NCI-H524 (cell line): Measurements from ENCODE around the gene OR1M1.
"Not testable (repeated sequence)": the region's sequence is repeated elsewhere in the genome, so short reads cannot be mapped to it uniquely, and the experiment has no call there.

Experiments used
- DNase-seq, 2 experiments: peaks; one replicate each; lab custom pipeline; 2025; lab: John Stamatoyannopoulos, UW

The OR1M1 gene, protein sequence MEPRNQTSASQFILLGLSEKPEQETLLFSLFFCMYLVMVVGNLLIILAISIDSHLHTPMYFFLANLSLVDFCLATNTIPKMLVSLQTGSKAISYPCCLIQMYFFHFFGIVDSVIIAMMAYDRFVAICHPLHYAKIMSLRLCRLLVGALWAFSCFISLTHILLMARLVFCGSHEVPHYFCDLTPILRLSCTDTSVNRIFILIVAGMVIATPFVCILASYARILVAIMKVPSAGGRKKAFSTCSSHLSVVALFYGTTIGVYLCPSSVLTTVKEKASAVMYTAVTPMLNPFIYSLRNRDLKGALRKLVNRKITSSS

DNA sequence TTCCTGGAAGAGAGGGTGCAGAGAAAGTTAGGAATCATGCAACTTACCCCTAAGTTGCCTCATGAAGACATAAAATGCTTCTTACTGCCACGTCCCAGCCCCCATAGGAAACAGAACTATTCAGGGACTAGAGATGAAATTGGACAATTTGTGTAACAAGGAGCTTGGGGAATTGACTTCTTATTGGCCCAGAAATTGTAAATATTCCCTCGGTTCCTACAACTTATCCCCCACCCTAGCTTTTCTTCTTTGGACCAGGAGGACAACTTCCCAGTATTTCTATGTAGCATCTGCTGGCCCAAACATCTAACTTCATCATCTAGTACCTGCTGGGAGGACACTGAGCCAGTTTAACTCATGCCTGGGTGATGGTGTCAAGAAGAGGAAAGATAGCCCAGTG lies at the start of gene OR1M1:
TSS of gene OR1M1 (plus strand) at position 301 of the 400 bp plus-strand sequence. CDS start 6,184 bp downstream, outside the sequence.
- no peak for DNase-seq

DNA sequence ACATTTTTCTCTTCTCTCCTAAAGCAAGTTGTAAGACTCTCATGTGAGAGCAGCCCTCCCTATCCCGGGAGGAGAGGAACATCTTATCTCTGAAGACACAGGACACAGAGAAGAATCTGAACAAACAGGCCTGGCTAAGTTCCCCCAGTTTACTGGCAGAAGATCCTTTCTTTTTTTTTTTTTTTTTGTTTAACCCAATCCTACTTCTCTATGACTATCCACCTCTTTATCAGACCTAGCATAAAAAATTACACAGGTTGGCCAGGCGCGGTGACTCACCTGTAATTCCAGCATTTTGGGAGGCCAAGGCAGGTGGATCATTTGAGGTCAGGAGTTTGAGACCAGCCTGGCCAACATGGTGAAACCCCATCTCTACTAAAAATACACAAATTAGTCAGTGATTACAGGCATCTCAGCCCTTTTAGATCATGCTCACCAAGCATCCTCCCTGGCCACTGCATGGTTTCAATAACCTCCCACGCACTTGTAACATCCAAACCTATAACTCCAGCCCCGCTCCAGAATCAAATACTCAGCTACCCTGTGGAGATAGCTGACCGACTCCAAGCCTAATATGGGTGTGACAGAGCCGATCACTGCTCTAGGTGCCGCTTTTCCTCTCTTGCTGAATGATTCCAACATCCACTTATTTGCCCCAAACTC lies 49.3 kb upstream of the OR1M1 start:
- DNase-seq: no peak

DNA sequence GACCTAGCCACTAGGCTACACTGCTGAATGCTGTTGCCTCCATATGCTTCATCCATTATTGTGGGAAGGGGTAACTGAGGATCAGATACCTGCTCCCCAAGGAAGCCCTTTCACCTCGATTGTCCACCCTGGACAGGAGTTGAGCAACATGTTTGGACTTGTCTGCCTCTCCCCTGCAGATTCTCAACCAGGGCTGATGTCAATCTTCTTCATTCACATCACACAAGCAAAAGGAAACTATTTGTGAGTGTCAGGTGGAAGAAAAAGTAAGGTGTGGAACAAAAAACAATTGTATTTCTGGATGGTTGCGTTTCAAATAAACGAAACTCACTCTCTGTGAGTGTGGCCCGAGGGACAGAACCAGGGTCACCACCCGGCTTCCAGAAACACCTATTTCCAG lies 47.1 kb upstream of the OR1M1 start:
- no peak for DNase-seq

DNA sequence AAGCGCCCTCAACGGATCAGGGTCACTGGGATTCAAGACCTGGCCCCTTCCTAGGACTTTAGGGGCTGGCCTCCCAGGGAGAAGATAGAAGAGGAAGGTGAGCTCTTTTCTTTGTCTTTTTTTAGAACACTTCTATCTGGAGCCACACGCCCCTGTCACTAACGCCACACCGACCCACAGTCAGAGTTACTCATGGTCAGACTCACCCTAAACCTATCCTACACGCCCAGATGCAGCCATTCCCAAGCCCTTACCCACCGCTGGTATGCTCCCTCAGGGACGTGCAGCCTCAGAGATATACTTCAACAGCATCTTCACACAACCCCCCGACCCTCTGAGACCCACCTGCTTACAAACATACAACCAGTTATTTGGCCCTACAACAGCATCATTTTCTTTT lies 46.7 kb upstream of the OR1M1 start:
- DNase-seq: no peak

DNA sequence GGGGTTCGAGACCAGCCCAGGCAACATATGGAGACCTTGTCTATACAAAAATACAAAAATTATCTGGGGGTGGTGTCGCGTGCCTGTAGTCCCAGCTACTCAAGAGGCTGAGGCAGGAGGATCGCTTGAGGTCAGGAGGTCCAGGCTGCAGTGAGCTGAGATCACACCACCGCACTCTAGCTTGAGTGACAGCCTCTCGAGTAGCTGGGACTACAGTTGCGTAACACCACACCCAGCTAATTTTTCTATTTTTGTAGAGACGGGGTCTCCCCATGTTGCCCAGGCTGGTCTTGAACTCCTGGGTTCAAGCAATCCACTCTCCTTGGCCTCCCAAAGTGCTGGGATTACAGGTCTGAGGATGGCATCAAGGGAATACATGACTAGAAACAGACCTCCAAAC lies 45.8 kb upstream of the OR1M1 start:
- no peak for DNase-seq

DNA sequence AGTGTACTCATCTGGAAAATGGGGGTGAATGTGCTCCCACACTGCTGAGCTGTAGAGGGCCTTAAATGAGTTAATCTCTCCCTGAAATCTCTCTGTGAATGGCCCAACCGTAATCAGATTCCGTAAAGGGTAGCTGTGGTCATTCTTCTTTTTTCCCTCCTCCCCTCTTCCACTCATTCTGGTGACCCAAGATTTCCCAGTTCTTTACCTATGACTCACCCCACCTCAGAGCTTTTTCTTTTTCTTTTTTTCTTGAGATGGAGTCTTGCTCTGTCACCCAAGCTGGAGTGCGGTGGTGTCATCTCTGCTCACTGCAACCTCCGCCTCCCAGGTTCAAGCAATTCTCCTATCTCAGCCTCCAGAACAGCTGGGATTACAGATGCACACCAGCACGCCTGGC lies 43.3 kb upstream of the OR1M1 start:
- DNase-seq: no peak

DNA sequence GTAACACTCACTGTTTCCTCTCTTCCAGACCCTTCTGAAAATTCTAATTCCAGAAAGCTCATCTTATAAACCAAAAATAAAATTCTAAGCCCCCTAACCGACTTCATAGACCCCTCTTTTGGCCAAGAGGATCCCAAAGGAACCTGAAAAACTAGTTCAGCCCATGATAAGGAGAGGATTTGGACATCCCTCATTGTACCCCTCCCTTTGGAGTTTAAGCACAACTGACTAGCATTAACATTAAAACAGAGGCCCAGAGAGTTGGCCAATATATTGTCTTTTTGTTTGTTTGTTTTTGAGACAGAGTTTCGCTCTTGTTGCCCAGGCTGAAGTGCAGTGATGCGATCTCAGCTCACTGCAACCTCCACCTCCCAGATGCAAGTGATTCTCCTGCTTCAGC lies 42.4 kb upstream of the OR1M1 start:
- DNase-seq: no peak

DNA sequence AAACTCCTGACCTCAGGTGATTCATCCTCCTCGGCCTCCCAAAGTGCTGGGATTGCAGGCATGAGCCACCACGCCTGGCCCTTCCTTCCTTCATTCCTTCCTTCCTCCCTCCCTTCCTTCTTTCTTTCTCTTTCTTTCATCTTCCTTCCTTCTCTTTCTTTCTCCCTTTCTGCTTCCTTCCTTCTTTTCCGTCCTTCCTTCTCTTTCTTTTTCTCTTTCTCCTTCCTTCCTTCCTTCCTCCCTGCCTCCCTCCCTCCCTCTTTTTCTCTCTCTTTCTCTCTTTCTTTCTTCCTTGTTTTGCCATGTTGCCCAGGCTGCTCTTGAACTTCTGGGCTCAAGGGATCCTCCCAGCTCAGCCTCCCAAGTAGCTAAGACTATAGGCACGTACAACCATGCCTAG lies 40.2 kb upstream of the OR1M1 start:
- DNase-seq: no peak

DNA sequence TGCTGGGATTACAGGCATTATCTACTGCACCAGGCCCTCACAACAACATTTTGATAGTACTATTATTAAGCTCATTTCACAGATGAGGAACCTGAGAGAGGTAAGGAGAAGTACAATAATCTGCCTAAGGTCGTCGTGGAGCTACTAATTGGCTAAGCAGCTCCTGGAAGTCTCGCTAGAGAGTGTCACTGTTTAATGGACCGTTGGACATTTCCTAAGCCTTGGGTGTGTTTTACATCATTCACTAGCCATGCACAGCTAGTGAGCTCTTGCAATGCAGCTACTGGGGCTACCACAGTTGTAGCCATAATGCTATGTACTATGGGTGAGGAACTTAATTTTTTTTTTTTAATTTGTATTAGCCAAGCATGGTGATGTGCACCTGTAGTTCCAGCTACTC lies 34.0 kb upstream of the OR1M1 start:
- DNase-seq: no peak

DNA sequence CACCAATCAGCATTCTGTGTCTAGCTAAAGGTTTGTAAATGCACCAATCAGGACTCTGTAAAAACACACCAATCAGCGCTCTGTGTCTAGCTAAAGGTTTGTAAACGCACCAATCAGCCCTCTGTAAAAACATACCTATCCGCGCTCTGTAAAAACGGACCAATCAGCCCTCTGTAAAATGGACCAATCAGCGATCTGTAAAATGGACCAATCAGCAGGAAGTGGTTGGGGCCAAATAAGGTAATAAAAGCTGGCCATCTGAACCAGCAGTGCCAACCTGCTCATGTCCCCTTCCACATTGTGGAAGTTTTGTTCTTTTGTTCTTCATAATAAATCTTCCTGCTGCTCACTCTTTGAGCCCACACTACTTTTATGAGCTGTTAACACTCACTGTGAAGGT lies 33.2 kb upstream of the OR1M1 start:
- DNase-seq: not testable (repeated sequence)

DNA sequence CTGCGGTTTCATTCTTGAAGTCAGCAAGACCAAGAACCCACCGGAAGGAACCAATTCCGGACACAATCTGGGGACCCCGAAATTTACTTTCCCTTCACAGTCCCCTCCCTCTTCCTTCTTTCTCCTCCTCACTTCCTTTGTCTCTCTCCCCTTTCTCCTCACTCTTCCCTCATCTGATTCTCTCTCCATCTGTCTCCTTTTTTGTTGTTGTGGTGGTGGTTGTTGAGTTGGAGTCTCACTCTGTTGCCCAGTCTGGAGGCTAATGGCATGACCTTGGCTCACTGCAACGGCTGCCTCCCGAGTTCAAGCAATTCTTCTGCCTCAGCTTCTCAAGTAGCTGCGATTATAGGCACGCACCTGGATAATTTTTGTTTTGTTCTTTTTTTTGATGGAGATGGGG lies 32.7 kb upstream of the OR1M1 start:
- DNase-seq: no peak

DNA sequence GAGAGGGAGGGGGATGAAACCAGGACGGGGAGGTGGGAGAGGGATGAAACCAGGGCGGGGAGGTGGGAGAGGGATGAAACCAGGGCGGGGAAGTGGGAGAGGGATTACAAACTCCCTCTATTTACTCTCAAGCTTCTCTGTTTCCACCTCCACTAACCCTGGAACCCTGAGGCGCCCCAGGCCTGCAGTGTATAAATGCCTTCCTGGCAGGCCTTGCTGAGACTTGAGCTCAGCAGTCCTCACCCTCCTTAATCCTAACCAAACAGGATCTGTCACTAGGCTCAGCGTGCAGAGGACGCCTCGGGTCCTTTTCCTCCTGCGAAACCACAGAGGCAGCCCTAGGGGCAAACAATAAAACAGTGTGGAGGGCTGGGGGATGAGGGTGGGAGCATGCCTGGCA lies 32.1 kb upstream of the OR1M1 start:
- no peak for DNase-seq

DNA sequence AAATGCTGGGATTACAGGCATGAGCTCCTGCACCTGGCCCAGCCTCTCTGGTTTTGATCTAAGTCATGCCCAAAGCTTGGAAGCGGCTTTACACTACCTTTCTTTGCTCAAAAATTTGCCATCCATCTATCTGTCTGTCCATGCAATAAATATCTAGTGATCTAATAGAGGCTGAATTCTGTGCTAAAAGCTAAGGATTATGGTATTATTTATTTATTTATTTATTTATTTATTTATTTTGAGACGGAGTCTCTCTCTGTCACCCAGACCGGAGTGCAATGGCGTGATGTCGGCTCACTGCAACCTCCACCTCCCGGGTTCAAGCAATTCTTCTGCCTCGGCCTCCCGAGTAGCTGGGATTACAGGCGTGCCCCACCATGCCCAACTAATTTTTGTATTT lies 30.7 kb upstream of the OR1M1 start:
- not testable (repeated sequence) for DNase-seq

DNA sequence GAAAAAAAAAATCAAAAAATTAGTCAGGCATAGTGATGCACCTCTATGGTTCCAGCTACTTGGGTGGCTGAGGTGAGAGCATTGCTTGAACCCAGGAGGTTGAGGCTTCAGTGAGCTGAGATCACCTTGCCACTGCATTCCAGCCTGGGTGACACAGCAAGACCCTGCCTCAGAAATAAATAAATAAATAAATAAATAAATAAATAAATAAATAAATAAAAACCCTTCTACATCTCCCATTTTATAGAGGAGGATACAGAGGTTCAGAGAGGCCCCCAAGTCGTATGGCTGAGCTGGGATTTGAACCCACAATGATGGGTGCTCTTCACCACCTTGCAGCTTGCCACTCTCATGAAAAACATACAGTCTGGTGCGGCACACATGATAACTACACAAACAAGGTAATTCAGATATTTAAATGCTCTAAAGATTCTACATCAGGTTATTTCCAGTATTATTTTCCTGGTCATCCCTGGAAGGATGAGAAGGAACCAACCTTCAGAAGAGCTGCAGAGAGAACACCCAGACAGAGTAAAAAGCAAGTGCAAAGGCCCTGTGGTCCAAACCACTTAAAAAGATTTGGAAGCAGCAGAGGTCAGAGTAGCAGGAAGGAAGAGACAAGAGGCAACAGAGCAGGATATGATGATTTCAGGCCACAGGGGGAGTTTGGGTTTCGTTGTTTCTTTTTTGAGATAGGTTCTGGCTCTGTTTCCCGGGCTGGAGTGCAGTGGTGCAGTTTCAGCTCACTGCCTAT lies 29.2 kb upstream of the OR1M1 start:
- no peak for DNase-seq

DNA sequence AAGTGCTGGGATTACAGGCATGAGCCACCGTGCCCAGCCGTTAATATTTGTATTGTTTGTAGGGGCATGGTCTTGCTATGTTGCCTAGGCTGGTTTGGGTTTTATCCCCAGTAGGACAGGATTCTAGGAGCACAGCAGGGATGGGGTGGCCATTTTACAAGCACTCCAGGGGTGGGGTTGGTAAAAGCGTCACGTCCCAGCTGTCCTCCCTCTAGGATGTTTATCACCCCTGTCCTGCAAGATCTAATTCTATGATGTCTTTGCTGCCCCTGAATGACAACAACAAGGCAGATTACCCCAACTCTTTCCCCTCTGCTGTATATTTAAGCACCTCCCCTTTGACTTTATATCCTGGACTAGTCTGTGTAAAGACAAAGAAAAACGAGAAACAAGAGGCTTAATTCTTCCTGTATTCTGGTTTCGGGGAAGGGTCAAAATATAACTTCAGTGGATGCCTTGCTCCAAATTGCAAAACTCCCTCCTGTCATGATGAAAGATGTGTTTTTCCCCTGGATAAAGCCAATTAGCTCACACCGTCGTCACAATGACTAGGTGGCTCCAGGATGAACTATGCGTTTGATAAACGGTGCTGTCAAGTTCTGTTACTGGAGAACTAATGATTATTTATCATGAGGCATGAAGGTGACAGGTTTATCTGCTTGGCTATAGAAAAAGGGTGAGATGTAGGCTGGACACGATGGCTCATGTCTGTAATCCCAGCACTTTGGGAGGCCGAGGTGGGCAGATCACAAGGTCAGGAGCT lies 27.8 kb upstream of the OR1M1 start:
- no peak for DNase-seq

DNA sequence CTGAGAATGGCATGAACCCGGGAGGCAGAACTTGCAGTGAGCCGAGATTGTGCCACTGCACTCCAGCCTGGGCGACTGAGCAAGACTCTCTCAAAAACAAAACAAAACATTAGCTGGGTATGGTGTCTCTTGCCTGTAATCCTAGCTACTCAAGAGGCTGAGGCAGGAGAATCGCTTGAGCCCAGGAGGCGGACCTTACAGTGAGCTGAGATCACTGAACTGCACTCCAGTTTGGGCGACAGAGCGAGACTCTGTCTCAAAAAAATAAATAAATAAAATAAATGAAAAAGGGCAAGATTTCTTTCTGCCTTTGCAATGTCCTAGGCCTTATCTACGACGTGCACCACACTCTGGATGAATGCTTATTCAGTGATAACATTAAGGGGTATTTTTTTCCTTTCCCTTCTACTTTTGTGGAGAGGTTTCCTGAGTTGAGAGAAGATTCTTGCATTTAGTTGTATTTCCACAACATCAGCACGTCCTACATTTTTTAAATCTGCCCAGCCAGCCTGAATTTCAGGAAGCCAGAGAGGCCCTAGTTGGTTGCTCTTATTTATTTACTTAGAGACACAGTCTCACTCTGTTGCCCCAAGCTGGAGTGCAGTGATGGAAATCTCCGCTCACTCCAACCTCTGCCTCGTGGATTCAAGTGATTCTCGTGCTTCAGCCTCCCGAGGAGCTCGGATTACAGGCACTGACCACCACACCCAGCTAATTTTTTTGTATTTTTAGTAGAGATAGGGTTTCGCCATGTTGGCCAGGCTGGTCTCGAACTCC lies 26.1 kb upstream of the OR1M1 start:
- no peak for DNase-seq

DNA sequence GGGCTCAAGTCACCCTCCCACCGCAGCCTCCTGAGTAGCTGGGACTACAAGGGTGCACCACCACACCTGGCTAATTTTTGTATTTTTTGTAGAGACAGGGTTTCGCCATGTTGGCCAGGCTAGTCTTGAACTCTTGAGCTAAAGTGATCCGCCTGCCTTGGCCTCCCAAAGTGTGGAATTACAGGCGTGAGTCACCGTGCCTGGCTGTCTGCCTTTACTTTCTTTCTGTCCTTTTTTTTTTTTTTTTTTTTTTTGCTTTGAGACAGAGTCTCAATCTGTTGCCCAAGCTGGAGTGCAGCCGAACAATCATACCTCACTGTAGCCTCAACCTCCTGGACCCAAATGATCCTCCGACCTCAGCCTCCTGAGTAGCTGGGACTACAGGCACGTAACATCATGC lies 25.0 kb upstream of the OR1M1 start:
- DNase-seq: no peak

DNA sequence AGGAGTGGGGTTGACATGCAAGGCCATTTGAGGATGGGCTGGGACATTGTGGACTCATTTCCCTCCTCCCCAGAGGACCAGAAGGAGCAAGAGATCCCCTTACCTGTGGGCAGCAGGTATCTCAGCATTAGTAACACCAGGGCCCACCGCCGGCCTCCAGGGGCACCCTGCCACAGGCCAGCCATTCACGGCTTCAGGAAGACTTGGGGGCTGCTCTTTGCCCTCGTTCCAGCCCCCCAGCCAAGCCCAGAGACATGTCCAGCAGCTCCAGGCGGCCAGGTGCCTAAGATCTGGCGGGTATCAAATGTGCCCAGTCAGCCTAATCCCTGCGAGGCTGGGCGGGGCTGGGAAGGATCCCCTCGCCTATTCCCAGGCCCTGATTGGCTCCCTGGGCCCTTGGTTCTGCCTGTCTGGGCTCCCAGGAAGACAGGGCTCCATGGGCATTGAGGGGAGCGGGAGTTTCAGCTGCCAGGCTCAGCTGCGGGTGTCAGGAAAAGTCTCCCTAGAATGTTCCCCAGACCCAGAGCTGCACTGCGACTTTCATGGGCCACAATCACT lies 21.3 kb upstream of the OR1M1 start:
- no peak for DNase-seq

DNA sequence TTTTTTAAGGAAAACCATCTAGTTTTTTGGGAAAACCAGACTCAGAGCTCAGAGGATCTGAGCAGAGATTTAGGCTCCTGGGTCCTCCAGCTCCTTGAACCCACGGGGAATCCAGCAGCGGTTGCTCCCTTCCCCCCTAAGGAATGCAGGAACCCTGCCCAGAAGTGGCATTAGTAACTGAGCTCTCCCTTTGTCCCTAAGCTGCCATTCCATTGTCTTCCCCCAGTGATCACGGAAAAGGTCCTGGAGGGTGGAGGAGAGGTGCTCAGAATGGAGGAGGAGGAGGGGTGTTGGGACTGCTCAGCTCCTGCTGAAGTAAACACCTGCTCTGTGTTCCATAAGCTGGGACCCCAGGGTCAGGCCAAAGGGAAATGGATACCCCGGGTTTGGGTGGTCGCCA lies 16.8 kb upstream of the OR1M1 start:
- no peak for DNase-seq

DNA sequence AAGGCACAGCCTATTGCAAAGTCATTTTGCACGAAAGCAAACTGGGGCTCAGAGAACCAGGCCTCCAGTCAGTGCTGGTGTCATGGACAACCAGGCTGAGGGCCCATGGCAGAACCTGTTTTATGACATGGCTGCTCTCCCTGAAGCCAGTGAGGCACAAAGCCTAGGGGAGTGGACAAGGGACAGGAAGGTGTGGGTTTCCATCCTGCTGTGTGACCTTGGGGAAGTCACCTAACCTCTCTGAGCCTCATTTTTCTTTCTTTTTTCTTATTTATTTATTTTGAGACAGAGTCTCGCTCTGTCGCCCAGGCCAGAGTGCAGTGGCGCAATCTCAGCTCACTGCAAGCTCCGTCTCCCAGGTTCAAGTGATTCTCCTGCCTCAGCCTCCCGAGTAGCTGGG lies 15.1 kb upstream of the OR1M1 start:
- not testable (repeated sequence) for DNase-seq

DNA sequence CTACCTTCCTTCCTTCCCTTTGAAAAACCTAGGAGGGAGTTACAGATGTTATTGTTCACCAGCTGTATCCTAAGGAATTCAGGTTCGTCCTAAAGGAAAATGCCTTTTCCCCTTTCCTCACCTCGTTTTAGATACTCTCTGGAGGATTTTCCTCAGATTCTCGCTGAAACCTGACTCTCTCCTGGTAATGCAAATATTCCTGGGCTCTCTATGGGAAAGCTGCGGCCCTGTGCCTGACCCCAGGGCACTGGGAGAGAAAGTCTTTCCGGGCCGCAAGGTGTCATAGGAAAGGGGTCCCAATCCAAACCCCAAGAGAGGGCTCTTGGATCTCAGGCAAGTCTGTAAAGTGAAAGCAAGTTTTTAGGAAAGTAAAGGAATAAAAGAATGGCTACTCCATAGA lies 13.1 kb upstream of the OR1M1 start:
- DNase-seq: no peak
